Measurements from ENCODE around the gene ATP9B. TPM values are rescaled to one million over a fixed set of nuclear protein-coding genes. Genes with fewer than 3 reads are reported as not detected.
"Not testable (repeated sequence)": the region's sequence is repeated elsewhere in the genome, so short reads cannot be mapped to it uniquely, and the experiment has no call there.

The ATP9B gene
- total RNA-seq, 1 donor from 2014 or later, result 18.7 TPM

- no peak for DNase-seq (ENCODE audit: low read depth)
Observed at GRCh38 chr18:79326413-79327198, 257.4 kb downstream of the ATP9B start.

GRCh38 chr18:79327199-79327721 lies 258.1 kb downstream of the ATP9B start:
- no peak for DNase-seq (ENCODE audit: low read depth)

- not testable (repeated sequence) for DNase-seq (ENCODE audit: low read depth)
Observed at GRCh38 chr18:79327915-79328314, 258.7 kb downstream of the ATP9B start.

- no peak for DNase-seq (ENCODE audit: low read depth)
Observed at GRCh38 chr18:79328887-79329286, 259.7 kb downstream of the ATP9B start.

- no peak for DNase-seq (ENCODE audit: low read depth)
Observed at GRCh38 chr18:79329786-79330185, 260.6 kb downstream of the ATP9B start.

- no peak for DNase-seq (ENCODE audit: low read depth)
Observed at GRCh38 chr18:79332646-79333045, 263.5 kb downstream of the ATP9B start.

GRCh38 chr18:79333046-79333445 lies 263.9 kb downstream of the ATP9B start:
- peak; percentile 9 for DNase-seq (ENCODE audit: low read depth)

GRCh38 chr18:79334496-79335233 lies 265.5 kb downstream of the ATP9B start:
- DNase-seq (ENCODE audit: low read depth), result no peak

- no peak for DNase-seq (ENCODE audit: low read depth)
Observed at GRCh38 chr18:79335833-79336360, 266.7 kb downstream of the ATP9B start.

GRCh38 chr18:79336556-79337142 lies 267.5 kb downstream of the ATP9B start:
- no peak for DNase-seq (ENCODE audit: low read depth)

- DNase-seq (ENCODE audit: low read depth), result no peak
Observed at GRCh38 chr18:79337184-79337583, 268.0 kb downstream of the ATP9B start.

GRCh38 chr18:79337620-79338019 lies 268.4 kb downstream of the ATP9B start:
- DNase-seq (ENCODE audit: low read depth), result no peak

GRCh38 chr18:79339094-79339908 lies 270.1 kb downstream of the ATP9B start:
- DNase-seq (ENCODE audit: low read depth), result no peak

- no peak for DNase-seq (ENCODE audit: low read depth)
Observed at GRCh38 chr18:79343567-79344207, 274.5 kb downstream of the ATP9B start.

- no peak for DNase-seq (ENCODE audit: low read depth)
Observed at GRCh38 chr18:79344208-79344581, 275.0 kb downstream of the ATP9B start.

GRCh38 chr18:79345366-79345765 lies 276.2 kb downstream of the ATP9B start:
- no peak for DNase-seq (ENCODE audit: low read depth)

- DNase-seq (ENCODE audit: low read depth), result no peak
Observed at GRCh38 chr18:79345981-79346380, 276.8 kb downstream of the ATP9B start.

- DNase-seq (ENCODE audit: low read depth), result no peak
Observed at GRCh38 chr18:79348066-79348465, 278.9 kb downstream of the ATP9B start.

- no peak for DNase-seq (ENCODE audit: low read depth)
Observed at GRCh38 chr18:79352432-79352831, 283.2 kb downstream of the ATP9B start.

GRCh38 chr18:79353267-79353666 lies 284.1 kb downstream of the ATP9B start:
- DNase-seq (ENCODE audit: low read depth), result peak; percentile 10
